MM.1S (cell line): Measurements from ENCODE around the gene NRN1L.

Source experiments
- EZH2 ChIP-seq: fragments of 300-600 bp; sonication (generic); optimal IDR thresholded peaks from 2 replicates; pipeline ENCODE3; 2017; ENCODE audit warnings: low read depth, mild to moderate bottlenecking, antibody characterized with exemption, low read length, mixed read lengths
- EZH2phosphoT487 ChIP-seq: fragments of 300-600 bp; sonication (generic); IDR thresholded peaks from 2 replicates; pipeline ENCODE4 v1.6.1; 2018; ENCODE audit warnings: antibody characterized with exemption, low read length
- TF ChIP-seq, protein P1 (sequence below): fragments of 300-600 bp; sonication (generic); IDR thresholded peaks from 2 replicates; pipeline ENCODE4 v1.5.1; 2016; ENCODE audit warnings: antibody characterized with exemption, low read length, mixed read lengths

GRCh38 chr16:67902831-67903230 is 18.1 kb downstream of the NRN1L start:
- TF ChIP-seq, protein P1, sequence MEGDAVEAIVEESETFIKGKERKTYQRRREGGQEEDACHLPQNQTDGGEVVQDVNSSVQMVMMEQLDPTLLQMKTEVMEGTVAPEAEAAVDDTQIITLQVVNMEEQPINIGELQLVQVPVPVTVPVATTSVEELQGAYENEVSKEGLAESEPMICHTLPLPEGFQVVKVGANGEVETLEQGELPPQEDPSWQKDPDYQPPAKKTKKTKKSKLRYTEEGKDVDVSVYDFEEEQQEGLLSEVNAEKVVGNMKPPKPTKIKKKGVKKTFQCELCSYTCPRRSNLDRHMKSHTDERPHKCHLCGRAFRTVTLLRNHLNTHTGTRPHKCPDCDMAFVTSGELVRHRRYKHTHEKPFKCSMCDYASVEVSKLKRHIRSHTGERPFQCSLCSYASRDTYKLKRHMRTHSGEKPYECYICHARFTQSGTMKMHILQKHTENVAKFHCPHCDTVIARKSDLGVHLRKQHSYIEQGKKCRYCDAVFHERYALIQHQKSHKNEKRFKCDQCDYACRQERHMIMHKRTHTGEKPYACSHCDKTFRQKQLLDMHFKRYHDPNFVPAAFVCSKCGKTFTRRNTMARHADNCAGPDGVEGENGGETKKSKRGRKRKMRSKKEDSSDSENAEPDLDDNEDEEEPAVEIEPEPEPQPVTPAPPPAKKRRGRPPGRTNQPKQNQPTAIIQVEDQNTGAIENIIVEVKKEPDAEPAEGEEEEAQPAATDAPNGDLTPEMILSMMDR, result no peak
- TF ChIP-seq EZH2phosphoT487, result no peak
- no peak for TF ChIP-seq EZH2
